ENCODE results near the gene FMN1.

Gene FMN1

DNA sequence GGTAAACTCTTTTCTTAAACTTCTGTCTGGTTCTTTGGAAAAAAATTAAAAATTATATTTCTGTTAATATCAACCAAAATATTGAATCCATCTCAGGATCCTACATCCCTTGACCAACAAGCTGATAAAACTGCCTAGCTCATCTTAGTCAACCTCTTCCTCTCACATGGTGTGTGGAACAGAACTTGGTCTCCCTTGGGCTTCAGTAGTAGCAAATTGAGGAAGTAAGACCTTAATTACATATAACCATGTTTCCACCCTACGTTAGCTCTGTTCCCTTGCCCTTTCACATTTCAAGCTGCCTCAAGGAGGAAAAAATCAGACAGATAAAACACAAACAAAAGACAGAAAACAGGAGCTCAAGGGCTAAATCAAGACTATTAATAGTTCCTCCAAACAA, 360.4 kb downstream of the FMN1 start:
- Histone ChIP-seq H2AFZ (no peak overlapping the region), H3K9me3 (ENCODE audit: control insufficient read depth, low read length) (no peaks in the 10 kb centered on the region), H3K4me2 (ENCODE audit: low read length) (no peak overlapping the region), H3K27me3 (ENCODE audit: control insufficient read depth, insufficient read depth, low read length) (no peaks in the 10 kb centered on the region), H3K36me3 (ENCODE audit: control insufficient read depth, insufficient read depth, low read length) (no peaks in the 10 kb centered on the region), H3K4me1 (no peaks in the 10 kb centered on the region), H3K27ac (no peak overlapping the region), H3K9ac (no peak overlapping the region), H3K79me2 (no peaks in the 10 kb centered on the region), H3K4me3 (ENCODE audit: low read depth, low read length) (no peak overlapping the region)
- TF ChIP-seq, protein P1, sequence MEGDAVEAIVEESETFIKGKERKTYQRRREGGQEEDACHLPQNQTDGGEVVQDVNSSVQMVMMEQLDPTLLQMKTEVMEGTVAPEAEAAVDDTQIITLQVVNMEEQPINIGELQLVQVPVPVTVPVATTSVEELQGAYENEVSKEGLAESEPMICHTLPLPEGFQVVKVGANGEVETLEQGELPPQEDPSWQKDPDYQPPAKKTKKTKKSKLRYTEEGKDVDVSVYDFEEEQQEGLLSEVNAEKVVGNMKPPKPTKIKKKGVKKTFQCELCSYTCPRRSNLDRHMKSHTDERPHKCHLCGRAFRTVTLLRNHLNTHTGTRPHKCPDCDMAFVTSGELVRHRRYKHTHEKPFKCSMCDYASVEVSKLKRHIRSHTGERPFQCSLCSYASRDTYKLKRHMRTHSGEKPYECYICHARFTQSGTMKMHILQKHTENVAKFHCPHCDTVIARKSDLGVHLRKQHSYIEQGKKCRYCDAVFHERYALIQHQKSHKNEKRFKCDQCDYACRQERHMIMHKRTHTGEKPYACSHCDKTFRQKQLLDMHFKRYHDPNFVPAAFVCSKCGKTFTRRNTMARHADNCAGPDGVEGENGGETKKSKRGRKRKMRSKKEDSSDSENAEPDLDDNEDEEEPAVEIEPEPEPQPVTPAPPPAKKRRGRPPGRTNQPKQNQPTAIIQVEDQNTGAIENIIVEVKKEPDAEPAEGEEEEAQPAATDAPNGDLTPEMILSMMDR (IDR thresholded peaks at IDR 0.05), result no peak

DNA sequence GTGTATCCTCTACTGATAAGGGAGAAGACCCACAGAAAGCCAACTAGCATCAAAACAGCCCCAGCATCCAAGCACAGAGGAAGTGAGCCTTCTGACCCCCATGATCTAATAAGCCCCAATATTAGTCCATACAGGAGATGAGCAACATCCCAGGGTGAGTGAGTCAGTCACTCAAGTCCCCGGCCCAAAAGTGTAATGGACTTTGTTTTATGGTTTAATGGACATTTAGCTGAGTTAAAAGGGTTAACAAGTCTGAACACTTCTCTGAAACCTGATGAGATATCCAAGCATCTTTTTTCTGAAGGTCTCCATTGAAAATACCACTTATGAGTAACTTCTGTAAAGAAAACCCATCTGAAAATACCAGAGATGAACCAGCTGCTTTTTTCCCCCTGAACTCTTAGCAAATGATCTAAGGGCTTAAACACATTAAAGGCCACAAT, 361.1 kb downstream of the FMN1 start:
- H2AFZ ChIP-seq, result no peak overlapping the region
- no peak overlapping the region for H3K9ac ChIP-seq
- no peaks in the 10 kb centered on the region for H3K9me3 ChIP-seq (ENCODE audit: control insufficient read depth, low read length)
- TF ChIP-seq, protein P1 (IDR thresholded peaks at IDR 0.05), result no peak
- no peaks in the 10 kb centered on the region for H3K36me3 ChIP-seq (ENCODE audit: control insufficient read depth, insufficient read depth, low read length)
- H3K4me3 ChIP-seq (ENCODE audit: low read depth, low read length), result no peak overlapping the region
- no peaks in the 10 kb centered on the region for H3K27me3 ChIP-seq (ENCODE audit: control insufficient read depth, insufficient read depth, low read length)
- H3K79me2 ChIP-seq, result no peaks in the 10 kb centered on the region
- H3K4me2 ChIP-seq (ENCODE audit: low read length), result no peak overlapping the region
- H3K27ac ChIP-seq, result no peak overlapping the region
- no peaks in the 10 kb centered on the region for H3K4me1 ChIP-seq

DNA sequence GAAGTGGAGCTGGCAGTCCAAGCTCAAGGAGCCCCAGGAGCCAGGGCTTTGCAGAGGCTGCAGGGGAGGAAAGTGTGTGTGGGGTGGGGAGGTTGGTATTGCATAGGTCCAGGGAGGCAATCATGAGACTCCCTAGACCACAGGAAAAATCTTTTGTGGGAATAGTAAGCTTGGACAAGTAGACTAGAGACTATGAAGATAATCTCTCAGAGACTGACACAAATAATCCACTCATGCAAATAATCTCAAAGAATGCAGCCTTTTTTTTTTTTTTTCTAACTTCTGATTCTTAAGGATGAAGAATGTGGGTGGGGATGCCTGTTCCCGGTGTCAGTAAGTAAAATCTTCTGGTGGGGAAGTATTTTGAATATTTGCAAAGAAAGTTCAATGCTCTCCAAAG, 363.0 kb downstream of the FMN1 start:
- Histone ChIP-seq H3K9me3 (ENCODE audit: control insufficient read depth, low read length) (no peaks in the 10 kb centered on the region), H3K36me3 (ENCODE audit: control insufficient read depth, insufficient read depth, low read length) (no peaks in the 10 kb centered on the region), H2AFZ (no peak overlapping the region), H3K9ac (no peak overlapping the region), H3K27me3 (ENCODE audit: control insufficient read depth, insufficient read depth, low read length) (no peaks in the 10 kb centered on the region), H3K4me1 (no peaks in the 10 kb centered on the region), H3K27ac (no peak overlapping the region), H3K4me3 (ENCODE audit: low read depth, low read length) (no peak overlapping the region), H3K4me2 (ENCODE audit: low read length) (no peak overlapping the region), H3K79me2 (no peaks in the 10 kb centered on the region)
- TF ChIP-seq, protein P1 (IDR thresholded peaks at IDR 0.05), result no peak

DNA sequence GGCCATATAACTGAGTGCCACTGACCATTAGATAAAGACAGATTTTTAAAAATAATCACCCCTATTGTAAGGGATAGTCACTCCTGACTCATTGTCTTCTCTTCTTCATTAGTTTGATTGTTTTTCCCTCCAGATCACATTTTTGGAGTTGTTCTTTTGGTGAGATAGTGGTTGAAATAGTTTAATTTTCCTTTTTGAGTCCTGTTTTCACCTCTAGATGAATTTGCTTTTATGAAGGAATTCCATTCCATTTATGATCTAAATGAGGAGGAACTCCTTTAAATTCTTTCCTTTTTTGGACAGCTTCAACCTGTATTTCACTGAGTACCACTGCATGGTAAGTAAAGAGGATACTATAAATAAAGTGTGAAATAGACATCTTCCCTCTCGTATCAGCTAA, 364.3 kb downstream of the FMN1 start:
- H3K27ac ChIP-seq, result no peak overlapping the region
- no peaks in the 10 kb centered on the region for H3K9me3 ChIP-seq (ENCODE audit: control insufficient read depth, low read length)
- no peak overlapping the region for H3K9ac ChIP-seq
- H3K4me3 ChIP-seq (ENCODE audit: low read depth, low read length), result no peak overlapping the region
- no peaks in the 10 kb centered on the region for H3K4me1 ChIP-seq
- no peaks in the 10 kb centered on the region for H3K36me3 ChIP-seq (ENCODE audit: control insufficient read depth, insufficient read depth, low read length)
- no peaks in the 10 kb centered on the region for H3K79me2 ChIP-seq
- H3K4me2 ChIP-seq (ENCODE audit: low read length), result no peak overlapping the region
- H2AFZ ChIP-seq, result no peak overlapping the region
- TF ChIP-seq, protein P1 (IDR thresholded peaks at IDR 0.05), result no peak
- H3K27me3 ChIP-seq (ENCODE audit: control insufficient read depth, insufficient read depth, low read length), result no peaks in the 10 kb centered on the region

DNA sequence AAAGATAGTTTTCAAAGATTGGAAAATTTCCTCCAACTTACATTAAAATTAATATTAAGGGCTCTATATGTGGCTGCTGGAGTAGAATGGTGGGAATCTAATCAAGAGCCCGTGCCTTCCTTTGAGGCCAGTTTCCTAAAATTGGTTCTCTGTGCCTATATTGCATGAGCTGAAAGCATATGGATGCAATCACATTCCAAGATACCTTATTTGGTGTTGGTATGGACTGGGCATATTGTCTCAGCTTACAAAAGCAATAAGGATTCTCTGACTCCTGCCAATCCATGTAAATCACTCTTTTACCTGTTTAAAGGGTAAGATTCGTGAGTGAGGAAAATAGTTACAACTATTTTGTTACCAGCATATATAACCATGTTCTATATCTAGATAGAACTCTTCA, 365.1 kb downstream of the FMN1 start:
- H3K79me2 ChIP-seq, result no peaks in the 10 kb centered on the region
- no peak overlapping the region for H2AFZ ChIP-seq
- H3K4me1 ChIP-seq, result no peaks in the 10 kb centered on the region
- TF ChIP-seq, protein P1 (IDR thresholded peaks at IDR 0.05), result no peak
- no peaks in the 10 kb centered on the region for H3K9me3 ChIP-seq (ENCODE audit: control insufficient read depth, low read length)
- H3K4me3 ChIP-seq (ENCODE audit: low read depth, low read length), result no peak overlapping the region
- H3K9ac ChIP-seq, result no peak overlapping the region
- H3K4me2 ChIP-seq (ENCODE audit: low read length), result no peak overlapping the region
- H3K27ac ChIP-seq, result no peak overlapping the region
- H3K36me3 ChIP-seq (ENCODE audit: control insufficient read depth, insufficient read depth, low read length), result no peaks in the 10 kb centered on the region
- H3K27me3 ChIP-seq (ENCODE audit: control insufficient read depth, insufficient read depth, low read length), result no peaks in the 10 kb centered on the region

Data from parathyroid adenoma (tissue), 2 donors.